T-helper 1 cell (primary cell): ENCODE measurements around the gene ABHD14A.
A peak's percentile ranks its signal among the peaks of the same experiment; 100 is the strongest.
"Not testable (repeated sequence)": the region's sequence is repeated elsewhere in the genome, so short reads cannot be mapped to it uniquely, and the experiment has no call there.

Source experiments
- DNase-seq, 5 donors: peaks; one replicate each; pipeline ENCODE4 v3.0.0-alpha.2; 2012 to 2020

The ABHD14A gene

DNA sequence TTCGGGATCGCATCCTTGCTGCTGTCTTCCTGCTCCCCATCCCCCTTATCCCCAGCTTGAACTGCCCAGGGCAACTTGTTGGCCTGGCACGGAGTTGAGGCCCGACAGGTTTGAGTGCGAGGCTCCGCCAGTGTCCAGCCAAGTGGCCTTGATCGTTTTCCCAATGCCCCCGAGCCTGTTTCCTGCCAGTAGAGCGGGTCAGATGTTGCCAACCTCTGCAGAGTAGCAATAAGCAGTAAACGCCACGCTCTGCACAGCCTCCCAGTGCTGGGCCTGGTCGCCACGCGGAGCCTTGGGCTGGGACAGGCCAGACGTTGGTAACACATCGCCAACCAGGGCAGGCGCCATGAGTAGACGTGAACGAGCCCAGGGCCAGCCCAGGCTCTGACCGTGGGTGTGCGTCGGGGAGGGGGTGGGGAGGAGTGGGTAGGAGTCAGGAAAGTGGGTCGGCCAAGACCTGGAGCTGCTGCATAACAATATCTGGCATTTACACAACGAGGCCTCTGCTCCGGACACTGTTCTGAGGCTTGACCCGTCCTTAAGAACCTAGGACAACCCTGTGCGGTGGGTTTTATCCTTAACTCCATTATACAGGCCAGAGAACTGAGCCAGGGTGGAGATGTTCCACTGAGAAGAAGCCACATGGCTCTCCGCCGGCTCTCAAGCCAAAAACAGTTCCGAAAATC is 444 bp upstream of the ABHD14A start:
- DNase-seq = no peak

DNA sequence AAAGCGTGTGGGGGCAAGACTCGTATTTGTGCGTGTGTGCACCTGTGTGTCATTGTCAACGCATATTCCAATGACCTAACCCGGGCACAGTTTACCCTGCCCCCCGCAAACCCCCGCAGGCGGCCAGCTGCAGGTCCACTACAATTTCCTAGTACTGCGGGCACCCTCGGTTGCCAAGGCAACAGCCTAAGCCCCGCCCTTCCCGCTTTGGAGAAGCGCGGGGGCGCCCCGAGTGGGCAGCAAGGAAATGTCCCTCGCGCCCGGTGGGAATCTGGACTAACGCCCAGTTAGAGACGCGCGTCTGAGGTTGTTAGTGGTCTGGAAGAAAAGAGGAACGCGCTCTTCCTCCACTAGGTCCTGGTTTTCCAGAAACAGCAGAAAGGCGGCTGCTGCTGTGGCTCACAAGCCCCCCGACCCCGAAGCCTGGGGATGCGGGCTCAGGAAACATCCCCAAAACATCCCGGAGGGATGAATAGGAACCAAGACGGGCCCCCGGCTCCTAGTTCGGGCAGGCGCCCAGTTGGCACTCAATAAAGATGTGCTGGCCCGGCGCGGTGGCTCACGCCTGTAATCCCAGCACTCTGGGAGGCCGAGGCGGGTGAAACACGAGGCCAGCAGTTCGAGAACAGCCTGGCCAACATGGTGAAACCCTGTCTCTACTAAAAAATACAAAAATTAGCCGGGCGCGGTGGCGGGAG is 1.1 kb downstream of the ABHD14A start:
- DNase-seq = peak in 1 of 5 donors; percentile 26

DNA sequence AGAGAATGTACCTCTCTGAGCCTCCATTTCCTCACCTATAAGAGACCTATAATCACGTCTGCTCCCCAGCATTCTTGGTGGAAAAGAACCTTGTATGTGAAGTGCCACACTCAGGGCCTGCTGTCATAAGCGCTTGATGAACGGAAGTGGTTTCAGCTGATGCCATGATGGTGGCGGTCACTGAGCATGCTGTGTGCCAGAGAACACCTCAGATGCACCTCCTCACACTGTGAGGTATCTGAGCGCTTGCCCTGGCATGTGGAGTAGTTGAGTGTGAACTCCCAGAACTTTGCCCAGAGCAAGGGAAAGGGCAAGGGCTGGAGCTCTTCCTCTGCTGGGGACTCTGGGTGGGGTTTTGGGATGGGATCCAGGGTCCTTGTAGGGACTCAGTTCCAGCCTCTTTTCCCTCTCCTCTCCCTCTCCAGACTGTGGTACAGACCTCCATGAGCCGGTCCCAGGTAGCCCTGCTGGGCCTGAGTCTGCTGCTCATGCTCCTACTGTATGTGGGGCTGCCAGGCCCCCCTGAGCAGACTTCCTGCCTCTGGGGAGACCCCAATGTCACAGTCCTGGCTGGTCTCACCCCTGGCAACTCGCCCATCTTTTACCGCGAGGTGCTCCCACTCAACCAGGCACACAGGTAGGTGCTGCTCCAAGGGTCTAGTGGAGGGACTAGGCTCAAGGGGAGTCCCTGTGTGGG is 2.7 kb downstream of the ABHD14A start:
- peak in 1 of 5 donors; percentile 51 for DNase-seq

DNA sequence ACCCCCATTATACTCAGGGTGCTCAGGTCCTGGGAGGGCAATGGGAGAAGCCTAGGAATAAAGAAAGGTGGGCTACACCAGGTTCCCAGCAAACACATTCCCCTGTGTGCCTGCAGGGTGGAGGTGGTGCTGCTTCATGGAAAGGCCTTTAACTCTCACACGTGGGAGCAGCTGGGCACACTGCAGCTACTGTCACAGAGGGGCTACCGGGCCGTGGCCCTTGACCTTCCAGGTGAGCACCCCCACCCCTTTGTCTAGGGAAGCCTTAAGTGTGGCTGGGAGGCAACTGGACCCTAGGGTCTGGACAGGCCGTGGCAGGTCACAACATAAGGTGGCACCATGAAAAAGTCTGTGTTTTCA is 3.3 kb downstream of the ABHD14A start:
- DNase-seq = no peak

DNA sequence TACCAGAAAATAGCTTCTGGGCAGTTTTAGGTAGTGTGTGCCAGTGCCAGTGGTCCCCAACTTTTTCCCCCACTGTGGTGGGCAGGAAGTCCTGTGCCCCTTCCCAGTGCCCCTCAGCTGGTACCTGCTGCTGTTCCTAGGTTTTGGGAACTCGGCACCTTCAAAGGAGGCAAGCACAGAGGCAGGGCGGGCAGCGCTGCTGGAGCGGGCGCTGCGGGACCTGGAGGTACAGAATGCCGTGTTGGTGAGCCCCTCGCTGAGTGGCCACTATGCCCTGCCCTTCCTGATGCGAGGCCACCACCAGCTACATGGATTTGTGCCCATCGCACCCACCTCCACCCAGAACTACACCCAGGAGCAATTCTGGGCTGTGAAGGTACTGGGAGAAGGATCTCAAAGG is 5.4 kb downstream of the ABHD14A start:
- DNase-seq = no peak

DNA sequence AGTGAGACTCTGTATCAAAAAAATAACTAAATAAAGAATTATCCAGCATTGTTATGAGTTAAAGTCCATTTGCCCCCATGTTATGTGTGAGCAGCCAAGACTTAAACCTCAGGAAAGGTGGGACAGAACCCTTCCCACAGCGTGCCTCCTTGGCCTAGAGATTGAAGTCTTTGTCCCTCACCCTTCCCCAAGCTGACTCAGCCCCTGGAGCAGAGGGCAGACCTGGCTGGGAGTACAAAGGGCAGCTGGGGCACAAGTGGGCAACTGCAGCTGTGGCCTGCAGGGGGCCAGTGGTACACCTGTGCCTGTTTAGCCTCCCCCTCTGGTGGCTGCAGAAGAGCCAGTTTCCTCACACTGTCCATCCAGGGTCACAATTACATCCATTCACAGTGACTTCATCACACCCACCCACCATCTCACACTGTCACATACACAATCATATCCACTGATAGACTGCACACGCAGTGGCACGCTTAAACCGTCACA is 7.5 kb downstream of the ABHD14A start:
- peak in 1 of 5 donors; percentile 51 for DNase-seq

DNA sequence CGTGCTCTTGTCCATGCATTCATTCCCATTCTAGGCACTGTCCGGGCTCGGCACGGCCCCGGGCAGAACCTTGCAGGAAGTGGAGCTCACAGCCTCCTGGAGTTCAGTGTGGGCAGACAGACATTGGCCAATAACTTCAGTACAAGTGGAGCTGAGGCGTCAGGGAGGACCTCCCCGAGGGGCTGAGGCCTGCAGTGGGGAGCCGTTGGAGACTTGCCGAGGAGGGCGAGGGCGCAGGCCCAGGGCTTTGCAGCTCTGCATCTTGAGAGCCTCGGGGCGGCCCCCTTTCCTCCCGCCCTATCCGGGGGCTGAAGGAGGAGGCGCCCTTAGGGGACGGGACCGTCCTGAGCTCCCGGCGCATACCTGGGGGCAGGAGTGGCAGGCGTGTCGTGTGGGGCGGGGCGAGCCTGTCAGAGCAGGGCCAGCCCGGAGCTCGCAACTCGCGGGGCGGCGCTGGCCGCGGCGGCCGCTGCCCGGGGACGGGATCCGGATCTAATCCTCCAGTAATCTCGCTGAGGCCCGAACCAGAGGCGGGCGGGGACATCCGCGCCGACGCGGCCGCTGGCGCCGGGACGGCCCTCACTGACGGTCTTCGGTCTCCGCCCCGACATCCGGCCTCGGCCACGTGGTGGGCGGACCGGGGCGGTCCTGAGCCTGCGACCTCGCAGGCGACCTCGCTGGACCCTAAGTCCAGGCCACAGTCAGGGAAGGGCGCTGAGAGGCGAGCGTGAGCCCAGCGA is 8.1 kb downstream of the ABHD14A start, which contains the start of gene ACY1:
TSS of gene ACY1 (plus strand) at position 698 of the 740 bp plus-strand sequence. CDS start 530 bp downstream, outside the sequence.
- DNase-seq = peak; percentile 55 to 80 (median 61)

DNA sequence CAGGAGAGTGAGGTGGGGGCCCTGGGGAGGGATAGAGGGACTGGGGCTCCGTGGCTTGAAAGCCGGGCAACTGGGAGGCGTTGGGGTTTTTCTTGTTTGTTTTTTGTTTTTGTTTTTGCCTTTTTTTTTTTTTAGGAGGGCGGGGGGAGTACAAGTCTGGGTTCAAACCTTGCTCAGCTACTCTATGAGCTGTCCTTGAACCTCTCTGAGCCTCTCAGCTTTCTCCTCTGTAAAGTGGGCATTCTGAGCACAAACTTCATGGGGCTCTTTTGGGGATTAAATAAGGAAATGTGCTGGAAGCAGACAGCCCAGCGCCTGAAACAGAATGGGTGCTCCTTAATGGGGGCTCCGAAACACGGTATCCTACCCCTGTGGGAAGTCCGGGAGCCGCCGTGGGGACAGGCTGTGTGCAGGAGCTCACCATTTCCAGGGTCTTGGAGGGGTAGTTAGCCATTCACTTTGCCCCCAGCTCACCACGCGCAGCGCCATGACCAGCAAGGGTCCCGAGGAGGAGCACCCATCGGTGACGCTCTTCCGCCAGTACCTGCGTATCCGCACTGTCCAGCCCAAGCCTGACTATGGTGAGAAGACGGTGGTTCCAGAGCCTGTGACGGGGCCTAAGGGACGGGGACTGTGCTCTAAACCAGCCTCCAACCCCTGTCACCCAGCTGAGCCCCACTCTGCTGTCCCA is 8.9 kb downstream of the ABHD14A start:
- no peak for DNase-seq

DNA sequence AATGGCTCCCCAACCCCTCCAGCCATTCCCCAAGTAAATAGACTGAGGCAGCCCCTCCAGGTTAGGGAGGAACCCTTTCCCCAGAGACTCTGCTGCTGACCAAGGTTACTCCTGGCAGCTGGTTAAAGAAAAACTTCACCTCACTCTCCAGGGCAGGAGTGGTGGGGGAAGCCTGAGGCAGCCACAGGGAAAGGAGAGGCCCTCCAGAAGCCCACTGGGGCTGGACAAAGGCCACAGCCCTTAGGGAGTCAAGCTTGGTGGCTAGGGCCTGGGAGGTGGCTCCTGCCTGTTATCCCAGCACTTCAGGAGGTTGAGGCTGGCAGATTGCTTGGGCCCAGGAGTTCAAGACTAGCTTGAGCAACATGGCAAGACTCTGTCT is 9.4 kb downstream of the ABHD14A start:
- no peak for DNase-seq

DNA sequence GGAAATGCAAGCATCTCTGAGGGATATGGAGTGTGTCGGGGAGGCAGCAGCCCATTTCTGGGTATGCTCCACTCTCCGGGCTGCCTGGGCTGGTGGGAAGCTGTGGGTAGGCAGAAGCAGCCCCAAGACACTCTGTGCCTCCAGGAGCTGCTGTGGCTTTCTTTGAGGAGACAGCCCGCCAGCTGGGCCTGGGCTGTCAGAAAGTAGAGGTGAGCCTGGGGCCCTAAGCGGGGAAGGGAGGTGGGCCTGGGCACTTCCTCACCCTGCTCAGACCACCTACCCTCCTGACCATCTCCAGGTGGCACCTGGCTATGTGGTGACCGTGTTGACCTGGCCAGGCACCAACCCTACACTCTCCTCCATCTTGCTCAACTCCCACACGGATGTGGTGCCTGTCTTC is 10.2 kb downstream of the ABHD14A start:
- DNase-seq = no peak

DNA sequence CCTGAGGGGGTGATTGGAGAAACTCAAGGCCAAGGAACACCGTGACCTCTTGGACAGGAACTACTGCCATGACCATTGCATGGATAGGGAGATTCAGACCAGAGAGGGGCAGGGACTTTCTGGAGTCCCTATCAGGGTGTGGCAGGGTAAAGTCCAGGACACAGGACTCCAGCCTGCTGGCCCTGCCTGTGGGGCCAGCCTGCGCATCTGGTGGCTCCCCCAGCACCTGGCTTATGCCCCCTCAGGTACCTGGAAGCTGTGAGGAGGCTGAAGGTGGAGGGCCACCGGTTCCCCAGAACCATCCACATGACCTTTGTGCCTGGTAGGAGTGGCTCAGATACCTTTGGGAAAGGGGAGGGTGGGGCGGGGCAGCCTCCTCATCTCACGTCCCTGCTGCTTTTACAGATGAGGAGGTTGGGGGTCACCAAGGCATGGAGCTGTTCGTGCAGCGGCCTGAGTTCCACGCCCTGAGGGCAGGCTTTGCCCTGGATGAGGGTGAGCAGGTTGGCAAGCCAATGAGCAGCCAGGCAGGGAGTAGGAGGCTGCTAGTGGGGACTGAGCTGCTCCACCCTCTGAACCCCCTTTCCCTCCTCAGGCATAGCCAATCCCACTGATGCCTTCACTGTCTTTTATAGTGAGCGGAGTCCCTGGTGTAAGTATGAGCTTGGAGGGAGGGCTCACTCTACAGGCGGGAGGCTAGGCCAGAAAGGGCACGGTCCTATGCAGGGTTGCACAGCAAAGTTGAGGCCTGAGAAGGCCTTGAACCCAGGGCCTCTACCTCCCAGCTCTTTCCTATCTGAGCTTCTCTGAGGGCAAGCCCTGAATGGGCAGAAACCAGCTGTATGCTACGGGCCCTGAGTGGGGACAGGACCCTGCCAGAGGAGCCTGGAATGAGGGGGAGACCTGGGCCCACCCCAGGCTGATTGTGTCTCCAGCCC is 11.4 kb downstream of the ABHD14A start:
- no peak for DNase-seq

DNA sequence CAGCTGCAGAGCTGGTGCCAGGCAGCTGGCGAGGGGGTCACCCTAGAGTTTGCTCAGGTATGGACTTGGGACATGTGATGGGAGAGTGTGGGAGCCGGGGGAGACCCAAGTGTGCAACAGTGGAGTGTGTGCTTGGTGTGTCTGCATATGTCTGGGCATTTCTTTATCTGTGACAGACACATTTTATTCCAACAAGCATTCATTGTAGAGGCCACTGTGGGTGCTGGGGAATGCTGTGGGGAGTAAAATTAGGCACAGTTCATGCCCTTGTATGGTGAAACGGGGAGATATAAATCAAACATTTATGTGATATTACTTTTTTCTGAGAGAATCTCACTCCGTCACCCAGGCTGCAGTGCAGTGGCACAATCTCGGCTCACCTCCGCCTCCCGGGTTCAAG is 12.7 kb downstream of the ABHD14A start:
- no peak for DNase-seq

DNA sequence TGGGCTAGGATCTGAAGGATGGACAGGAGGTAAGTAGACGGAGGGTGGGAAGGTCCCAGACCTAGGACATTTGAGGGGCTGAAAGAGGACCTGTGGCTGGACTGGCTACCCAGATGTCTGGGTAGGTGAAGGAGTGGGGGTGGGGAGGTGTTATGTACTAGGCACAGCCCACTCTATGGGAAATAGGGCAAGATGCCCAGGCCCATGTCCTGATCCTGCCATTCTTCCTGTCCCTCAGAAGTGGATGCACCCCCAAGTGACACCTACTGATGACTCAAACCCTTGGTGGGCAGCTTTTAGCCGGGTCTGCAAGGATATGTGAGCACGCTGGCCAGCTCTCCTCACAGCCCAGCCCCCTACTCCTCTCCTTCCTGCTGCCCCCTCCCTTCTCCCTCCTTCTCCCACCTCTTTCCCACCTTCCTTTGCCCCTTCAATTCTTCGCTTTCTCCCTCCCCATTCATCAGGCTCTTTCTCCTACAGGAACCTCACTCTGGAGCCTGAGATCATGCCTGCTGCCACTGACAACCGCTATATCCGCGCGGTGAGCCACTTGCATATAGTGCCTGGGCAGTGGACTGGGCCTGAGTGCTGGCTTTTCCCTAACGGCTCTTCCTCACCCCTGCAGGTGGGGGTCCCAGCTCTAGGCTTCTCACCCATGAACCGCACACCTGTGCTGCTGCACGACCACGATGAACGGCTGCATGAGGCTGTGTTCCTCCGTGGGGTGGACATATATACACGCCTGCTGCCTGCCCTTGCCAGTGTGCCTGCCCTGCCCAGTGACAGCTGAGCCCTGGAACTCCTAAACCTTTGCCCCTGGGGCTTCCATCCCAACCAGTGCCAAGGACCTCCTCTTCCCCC is 13.7 kb downstream of the ABHD14A start:
- no peak for DNase-seq

DNA sequence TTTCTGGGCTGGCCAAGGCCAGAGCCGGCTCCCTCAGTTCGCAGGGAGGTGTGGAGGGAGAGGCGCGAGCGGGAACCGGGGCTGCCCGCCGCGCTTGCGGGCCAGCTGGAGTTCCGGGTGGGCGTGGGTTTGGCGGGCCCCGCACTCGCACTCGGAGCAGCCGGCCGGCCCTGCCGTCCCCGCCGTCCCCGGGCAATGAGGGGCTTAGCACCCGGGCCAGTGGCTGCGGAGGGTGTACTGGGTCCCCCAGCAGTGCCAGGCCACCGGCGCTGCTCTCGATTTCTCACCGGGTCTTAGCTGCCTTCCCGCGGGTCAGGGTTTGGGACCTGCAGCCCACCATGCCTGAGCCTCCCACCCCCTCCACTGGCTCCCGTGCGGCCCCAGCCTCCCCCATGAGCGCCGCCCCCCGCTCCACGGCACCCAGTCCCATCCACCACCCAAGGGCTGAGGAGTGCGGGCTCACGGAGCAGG is 15.7 kb downstream of the ABHD14A start:
- DNase-seq = not testable (repeated sequence)

DNA sequence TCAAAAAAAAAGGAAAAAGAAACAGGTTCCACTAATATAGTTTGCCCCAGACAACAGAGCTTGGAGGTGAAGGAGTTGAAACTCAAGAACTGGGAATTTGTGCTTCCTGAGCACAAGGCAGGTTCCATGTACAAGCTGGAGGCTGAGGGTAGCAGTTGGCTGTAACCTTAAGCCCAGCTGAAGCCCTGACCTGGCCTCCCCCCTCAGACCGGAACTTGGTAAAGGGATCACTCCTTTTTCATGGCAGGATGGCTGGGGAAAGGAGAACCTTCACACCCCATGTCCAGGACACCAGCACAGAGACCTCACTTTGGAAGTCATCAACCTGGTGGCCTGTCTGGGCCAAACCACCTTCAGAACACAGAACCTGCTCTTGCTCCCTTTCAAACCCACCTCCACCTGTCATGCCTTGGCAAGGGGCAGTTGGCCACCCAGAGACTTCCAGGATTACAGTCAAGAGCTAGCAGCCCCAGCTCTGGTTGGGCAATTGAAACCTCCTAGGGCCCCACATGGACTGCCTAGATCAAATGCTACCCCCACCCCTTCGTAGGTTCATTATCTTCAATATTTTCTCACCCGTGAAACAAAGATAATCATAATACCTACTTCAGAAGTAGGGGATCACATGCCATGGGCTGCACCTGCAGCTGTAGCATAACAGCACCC is 17.3 kb downstream of the ABHD14A start:
- no peak for DNase-seq

DNA sequence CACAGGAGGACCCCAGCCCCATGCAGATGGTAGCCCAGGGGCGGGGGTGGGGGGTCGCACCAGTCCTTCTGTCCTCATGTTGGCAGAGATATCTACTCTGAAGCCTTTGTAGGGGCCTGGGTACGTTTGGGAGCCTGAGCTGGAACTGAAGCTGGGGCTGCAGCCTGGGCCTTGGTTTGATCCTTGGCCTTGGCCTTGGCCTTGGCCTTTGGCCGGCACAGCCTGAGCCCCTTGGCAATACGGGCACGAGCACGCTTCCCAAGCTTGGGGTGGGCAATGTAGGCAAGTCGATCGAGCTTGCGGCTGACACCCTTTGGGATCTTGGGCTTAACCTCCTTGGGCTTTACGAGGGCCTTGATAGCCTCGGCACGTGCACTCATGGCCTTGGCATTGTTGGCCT is 18.8 kb downstream of the ABHD14A start:
- not testable (repeated sequence) for DNase-seq

DNA sequence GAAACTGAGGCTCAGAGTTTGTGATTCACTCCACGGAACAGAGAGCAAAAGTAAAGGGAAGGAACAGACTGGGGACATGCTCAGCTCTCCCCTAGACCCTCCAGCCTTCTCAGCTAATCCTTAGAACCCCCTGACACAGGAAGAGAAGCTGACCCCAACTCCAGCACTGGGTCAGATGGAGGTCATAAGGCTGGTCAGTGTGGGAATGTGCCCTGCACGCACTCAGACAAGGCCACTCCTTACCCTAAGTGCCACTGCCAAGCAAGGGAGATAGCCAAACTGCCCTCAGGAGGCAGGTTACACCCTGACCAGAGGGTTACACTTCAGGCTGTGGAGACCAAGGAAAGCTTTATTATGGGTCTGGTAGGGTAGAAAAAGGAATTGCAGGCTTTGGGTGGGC is 19.7 kb downstream of the ABHD14A start:
- no peak for DNase-seq

DNA sequence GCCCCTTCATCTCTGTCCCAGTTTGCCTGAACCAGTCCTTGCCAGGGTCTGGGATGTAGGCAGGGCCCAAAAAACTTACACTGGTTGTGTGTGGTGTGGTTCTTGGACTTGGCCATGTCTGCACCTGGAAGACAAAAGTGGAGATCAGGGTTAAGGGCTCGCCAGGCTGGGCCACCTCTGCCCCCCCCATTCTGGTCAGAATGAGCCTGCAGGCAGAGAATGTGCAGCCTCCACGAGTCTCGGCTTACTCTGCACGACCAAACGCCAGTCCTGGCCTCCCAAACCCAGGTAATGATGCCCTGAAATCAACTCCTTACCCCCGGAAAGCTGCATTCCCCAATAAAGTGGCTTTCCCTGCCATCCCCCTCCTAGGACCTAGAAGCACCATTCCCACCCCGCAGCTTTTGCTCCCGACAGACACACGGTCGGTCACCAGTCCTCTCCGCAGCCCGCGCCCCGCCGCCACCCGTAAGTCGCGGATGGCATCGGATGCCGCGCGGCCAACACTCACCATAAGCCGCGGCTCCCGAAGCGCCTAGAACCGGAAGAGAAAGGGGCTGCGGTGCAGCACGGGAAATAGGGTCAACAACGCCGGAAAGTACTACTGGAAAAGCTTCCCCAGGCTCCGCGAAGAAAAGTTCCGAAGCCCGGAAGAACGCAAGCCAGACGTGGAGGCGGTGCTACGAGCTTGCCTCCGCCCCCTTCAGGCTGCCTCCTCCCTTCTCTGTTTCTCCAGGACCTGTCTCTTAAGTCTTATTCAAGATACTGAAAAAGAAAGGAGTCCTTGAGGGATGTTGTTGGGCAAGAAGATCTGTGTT is 20.7 kb downstream of the ABHD14A start, which contains the start of gene RPL29:
TSS of gene RPL29 (minus strand) at position 550 of the 818 bp plus-strand sequence. CDS start at position 116, 434 bp downstream.
- peak; percentile 79 to 95 (median 86) for DNase-seq
